Endothelial cell of umbilical vein (primary cell): ENCODE data around the gene PCDHGC3. TPM values are rescaled to one million over a fixed set of nuclear protein-coding genes. Genes with fewer than 3 reads are reported as not detected.

Experiments used
- BruUV-seq: library from RNA; stranded (reverse); fragments of 400-500 nt; replicated peaks from 2 replicates; lab custom pipeline; 2021; lab: Mats Ljungman, UMichigan
- CTCF ChIA-PET: fragments of 300-600, 350-600 bp; sonication (Branson Sonifier 250); formaldehyde crosslinking; loops from one replicate; lab custom pipeline; 2021; ENCODE audit warnings: antibody characterized with exemption, inconsistent platforms; lab: Charles Lee
- POLR2A ChIA-PET: fragments of 300-600, 350-600 bp; sonication (Branson Sonifier 250); formaldehyde crosslinking; loops from one replicate; lab custom pipeline; 2021; ENCODE audit warnings: antibody characterized with exemption, inconsistent platforms; lab: Charles Lee
- DNase-seq: peaks from one replicate; pipeline ENCODE4 v3.0.0-alpha.2; 2011; ENCODE audit warnings: low read depth, low spot score
- FAIRE-seq: peaks from 2 replicates; lab custom pipeline; 2011; peaks lifted over from hg19 to GRCh38; lab: Jason Lieb, UNC
- H2AFZ ChIP-seq: 2 replicates; pipeline ENCODE4 v1.6.0; 2012; ENCODE audit warnings: low read depth, low read length, control low read depth, inconsistent platforms
- H3K27ac ChIP-seq: 2 replicates; pipeline ENCODE4 v1.5.1; 2011; ENCODE audit warnings: low read depth, mild to moderate bottlenecking, control low read depth, low read length, moderate library complexity; ENCODE audit not compliant: insufficient read depth
- H3K27me3 ChIP-seq, 2 experiments: 2 replicates each; pipeline versions ENCODE4 v1.6.0 to v1.6.1; 2011; ENCODE audit warnings: low read length in 2 of 2, mixed read lengths in 1 of 2; ENCODE audit not compliant: control insufficient read depth in 2 of 2, insufficient read depth in 2 of 2
- H3K36me3 ChIP-seq, 2 experiments: 2 replicates in 1 of 2; 3 replicates in 1 of 2; pipeline ENCODE4 v1.5.1; 2011; ENCODE audit warnings: low read length in 2 of 2, mild to moderate bottlenecking in 1 of 2, moderate library complexity in 1 of 2; ENCODE audit not compliant: control insufficient read depth in 2 of 2, insufficient read depth in 2 of 2; ENCODE audit errors: extremely low read depth in 1 of 2
- H3K4me1 ChIP-seq: 3 replicates; pipeline ENCODE4 v1.5.1; 2011; ENCODE audit warnings: mild to moderate bottlenecking, low read length; ENCODE audit not compliant: control insufficient read depth, insufficient read depth; ENCODE audit errors: extremely low read depth
- H3K4me2 ChIP-seq: 2 replicates; pipeline ENCODE4 v1.6.1; 2011; ENCODE audit warnings: low read length, control low read depth, mixed read lengths; ENCODE audit not compliant: insufficient read depth
- H3K4me3 ChIP-seq, 3 experiments: fragments of 200-600 bp in 1 of 3; sonication (generic), shearing (Covaris generic) in 1 of 3; replicated peaks in 1 of 3; 2 replicates each; pipeline ENCODE4 v1.5.1; 2011 to 2016; ENCODE audit warnings: control low read depth in 3 of 3, low read length in 3 of 3, mild to moderate bottlenecking in 2 of 3, inconsistent platforms in 1 of 3, low read depth in 1 of 3, moderate library complexity in 1 of 3; ENCODE audit not compliant: insufficient read depth in 1 of 3
- H3K79me2 ChIP-seq: 2 replicates; pipeline ENCODE4 v1.6.0; 2012; ENCODE audit warnings: low read length, inconsistent platforms; ENCODE audit not compliant: control insufficient read depth, insufficient read depth
- H3K9ac ChIP-seq: replicated peaks from 2 replicates; pipeline ENCODE3; 2011; ENCODE audit warnings: low read length, control low read depth; ENCODE audit not compliant: insufficient read depth; ENCODE audit errors: extremely low read depth
- H3K9me1 ChIP-seq: replicated peaks from 3 replicates; pipeline ENCODE4 v1.6.0; 2011; ENCODE audit warnings: mild to moderate bottlenecking, low read length; ENCODE audit not compliant: control insufficient read depth, insufficient read depth; ENCODE audit errors: extremely low read depth
- H3K9me3 ChIP-seq: replicated peaks from 2 replicates; pipeline ENCODE4 v1.5.1; 2012; ENCODE audit warnings: low read length, inconsistent platforms; ENCODE audit not compliant: control insufficient read depth, insufficient read depth
- H4K20me1 ChIP-seq: replicated peaks from 2 replicates; pipeline ENCODE3; 2011; ENCODE audit warnings: mild to moderate bottlenecking, low read length; ENCODE audit not compliant: control insufficient read depth, insufficient read depth; ENCODE audit errors: extremely low read depth
- CTCF ChIP-seq, 2 donors: IDR thresholded peaks; 1 replicate in 1 of 2; 2 replicates in 1 of 2; pipeline ENCODE4 v1.5.1; 2011; ENCODE audit warnings: low read length in 2 of 2, mild to moderate bottlenecking in 2 of 2, moderate library complexity in 2 of 2, control low read depth in 1 of 2, inconsistent platforms in 1 of 2, low read depth in 1 of 2; ENCODE audit not compliant: insufficient read depth in 1 of 2; ENCODE audit errors: extremely low read depth in 1 of 2
- EZH2 ChIP-seq: IDR thresholded peaks from 2 replicates; pipeline ENCODE4 v1.6.1; 2012; ENCODE audit warnings: borderline replicate concordance, low read depth, mild to moderate bottlenecking, moderate library complexity, low read length, inconsistent platforms; ENCODE audit not compliant: severe bottlenecking
- FOS ChIP-seq: IDR thresholded peaks from 2 replicates; pipeline ENCODE4 v1.6.1; 2011; ENCODE audit warnings: mild to moderate bottlenecking, low read length, moderate library complexity, borderline replicate concordance; ENCODE audit not compliant: insufficient read depth
- GATA2 ChIP-seq: IDR thresholded peaks from 2 replicates; pipeline ENCODE4 v1.7.0; 2011; ENCODE audit warnings: low read depth, mild to moderate bottlenecking, moderate library complexity, mixed read lengths, low read length; ENCODE audit not compliant: insufficient read length, insufficient read depth
- JUN ChIP-seq: IDR thresholded peaks from 2 replicates; pipeline ENCODE4 v1.6.1; 2011; ENCODE audit warnings: borderline replicate concordance, low read depth; ENCODE audit not compliant: insufficient read length, insufficient read depth
- MYC ChIP-seq: IDR thresholded peaks from one replicate; pipeline ENCODE4 v1.6.1; 2011; ENCODE audit warnings: mild to moderate bottlenecking, low read depth, low read length
- POLR2A ChIP-seq: IDR thresholded peaks from 2 replicates; pipeline ENCODE4 v1.6.1; 2012; ENCODE audit warnings: low read depth, mild to moderate bottlenecking, control low read depth, low read length
- POLR2AphosphoS5 ChIP-seq: IDR thresholded peaks from 2 replicates; pipeline ENCODE4 v1.6.1; 2012; ENCODE audit warnings: low read depth, mild to moderate bottlenecking, control low read depth, low read length, moderate library complexity; ENCODE audit not compliant: insufficient read depth
- dilution Hi-C: fragments of 300-500 bp; cut with MboI; formaldehyde crosslinking; loops from one replicate; pipeline ENCODE4 v1.15.0; 2019; ENCODE audit warnings: low sequenced_read_pairs; ENCODE audit not compliant: extremely low pct_ligation_motif_present
- intact Hi-C: fragments of 100-400 bp; cut with micrococcal nuclease; formaldehyde crosslinking; loops from one replicate; pipeline ENCODE4 v1.10.0; 2022
- polyA plus RNA-seq, 4 experiments: library from polyadenylated mRNA; depleted of rRNA in 3 of 4; stranded (reverse) in 3 of 4; unstranded in 1 of 4; fragments of >200 nt; gene quantifications; 2 replicates each; pipeline versions ENCODE4 v1.2.1 to v1.2.3, GENCODE V29; 2011 to 2012; ENCODE audit warnings: missing spikeins in 1 of 4
- total RNA-seq: library from RNA; stranded (reverse); gene quantifications from 2 replicates; pipeline ENCODE4 v1.2.3, GENCODE V29; 2021
- TF ChIP-seq, protein P1 (sequence below): IDR thresholded peaks from 2 replicates; pipeline ENCODE4 v1.6.1; 2011; ENCODE audit not compliant: insufficient read depth, insufficient read length

The PCDHGC3 gene
- total and polyA plus RNA-seq, 2 donors (not counting 3 experiments of a cell fraction or from before 2014, with no cell fraction given), result 9.2 to 36.1 TPM

DNA sequence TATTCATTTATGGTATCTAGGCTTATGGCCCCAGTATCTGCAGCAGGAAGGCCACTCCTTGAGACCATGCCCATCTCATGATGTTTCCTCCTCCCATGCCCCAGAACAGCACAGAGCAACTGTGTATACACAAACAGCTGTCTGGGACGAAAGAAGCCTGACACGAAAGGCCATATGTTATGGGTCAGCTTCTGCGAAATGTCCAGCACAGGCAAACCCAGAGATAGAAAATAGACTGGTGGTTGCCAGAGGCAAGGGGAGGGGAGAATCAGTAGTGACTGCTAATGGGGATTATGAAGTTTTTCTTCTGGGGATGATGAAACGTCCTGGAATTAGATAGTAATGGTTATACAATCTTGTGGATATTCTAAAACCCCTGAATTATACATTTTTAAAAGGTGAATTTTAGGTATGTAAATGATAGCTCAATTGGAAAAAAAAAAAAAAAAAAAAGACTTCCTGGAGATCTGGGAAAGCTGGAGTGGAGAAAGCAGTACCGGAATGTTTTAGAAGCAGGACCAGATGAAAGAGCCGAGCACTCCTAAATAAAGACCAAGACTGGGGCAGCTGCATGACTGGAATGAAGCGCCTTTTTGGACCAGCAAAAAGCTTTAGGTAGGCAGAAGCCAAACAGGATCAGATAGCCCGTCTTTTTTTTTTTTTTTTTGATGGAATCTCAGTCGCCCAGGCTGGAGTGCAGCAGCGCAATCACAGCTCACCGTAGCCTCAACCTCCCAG lies 42.3 kb downstream of the PCDHGC3 start:
- Histone ChIP-seq H3K27me3 (no peaks in the 10 kb centered on the region), H3K4me3 (no peak overlapping the region), H3K36me3 (peaks cover 2 to 10% of the 10 kb centered on the region in 2 experiments), H3K79me2 (no peaks in the 10 kb centered on the region), H4K20me1 (no peaks in the 10 kb centered on the region), H3K4me2 (no peak overlapping the region), H3K9ac (no peak overlapping the region), H2AFZ (no peak overlapping the region), H3K27ac (no peak overlapping the region), H3K9me3 (no peaks in the 10 kb centered on the region), H3K4me1 (peaks cover 39% of the 10 kb centered on the region), H3K9me1 (no peaks in the 10 kb centered on the region)
- dilution Hi-C loops, result no loop called here
- ChIA-PET POLR2A (no interaction called here), CTCF (interaction anchor here (0.6 to 1.6 kb wide), 9 partner anchors 14 to 120 kb away, joined by 3 to 5 read pairs (median 4); partner anchors contain the start of genes PCDHGA10, PCDHGA12, PCDHGB5 and PCDHGB6)
- intact Hi-C loops, result no loop called here
- no TSS peak for BruUV-seq
- no peak for DNase-seq
- no peak for FAIRE-seq
- TF ChIP-seq GATA2, result no peak
- no peak for TF ChIP-seq FOS
- TF ChIP-seq, protein P1, sequence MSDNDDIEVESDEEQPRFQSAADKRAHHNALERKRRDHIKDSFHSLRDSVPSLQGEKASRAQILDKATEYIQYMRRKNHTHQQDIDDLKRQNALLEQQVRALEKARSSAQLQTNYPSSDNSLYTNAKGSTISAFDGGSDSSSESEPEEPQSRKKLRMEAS, result no peak
- TF ChIP-seq JUN, result no peak
- no peak for TF ChIP-seq EZH2
- TF ChIP-seq MYC, result no peak
- TF ChIP-seq POLR2AphosphoS5, result no peak
- TF ChIP-seq CTCF (IDR thresholded peaks at IDR 0.05; ENCODE audit: extremely low read depth in 1 of 2, insufficient read depth in 1 of 2, low read depth in 1 of 2, low read length in 2 of 2), result no peak
- no peak for TF ChIP-seq POLR2A
